Chondrocyte (in vitro differentiated cells): ENCODE measurements around the gene COG5. TPM values are rescaled to one million over a fixed set of nuclear protein-coding genes. Genes with fewer than 3 reads are reported as not detected.

Experiments
- DNase-seq: peaks from one replicate; pipeline ENCODE4 v3.0.0; 2021; ENCODE audit warnings: mixed read lengths, low spot score
- H3K27ac Mint-ChIP-seq: one replicate; pipeline ENCODE4 v1.8.0; 2021; ENCODE audit warnings: mild to moderate bottlenecking, moderate library complexity, mixed read lengths; ENCODE audit not compliant: unreplicated experiment
- H3K27me3 Mint-ChIP-seq: 2 replicates; pipeline ENCODE4 v1.8.0; 2021; ENCODE audit warnings: low read depth, mixed read lengths
- H3K36me3 Mint-ChIP-seq: 2 replicates; pipeline ENCODE4 v1.8.0; 2021; ENCODE audit warnings: low read depth, mixed read lengths
- H3K4me1 Mint-ChIP-seq: 2 replicates; pipeline ENCODE4 v1.8.0; 2021; ENCODE audit warnings: low read depth, mild to moderate bottlenecking, mixed read lengths
- H3K4me3 Mint-ChIP-seq: one replicate; pipeline ENCODE4 v1.8.0; 2021; ENCODE audit warnings: mild to moderate bottlenecking, moderate library complexity, mixed read lengths; ENCODE audit not compliant: unreplicated experiment
- H3K9me3 Mint-ChIP-seq: 2 replicates; pipeline ENCODE4 v1.8.0; 2021; ENCODE audit warnings: low read depth, mixed read lengths
- total RNA-seq: library from RNA; stranded (reverse); gene quantifications from 3 replicates; pipeline ENCODE4 v1.2.1, GENCODE V29; 2021
- TF ChIP-seq, protein P1 (sequence below): fragments of 200-600 bp; sonication (generic); IDR thresholded peaks from 2 replicates; pipeline ENCODE4 v1.5.0; 2021; ENCODE audit warnings: antibody characterized with exemption, mild to moderate bottlenecking, moderate library complexity

Gene COG5
- total RNA-seq, 1 donor from 2014 or later: 52.8 TPM

DNA sequence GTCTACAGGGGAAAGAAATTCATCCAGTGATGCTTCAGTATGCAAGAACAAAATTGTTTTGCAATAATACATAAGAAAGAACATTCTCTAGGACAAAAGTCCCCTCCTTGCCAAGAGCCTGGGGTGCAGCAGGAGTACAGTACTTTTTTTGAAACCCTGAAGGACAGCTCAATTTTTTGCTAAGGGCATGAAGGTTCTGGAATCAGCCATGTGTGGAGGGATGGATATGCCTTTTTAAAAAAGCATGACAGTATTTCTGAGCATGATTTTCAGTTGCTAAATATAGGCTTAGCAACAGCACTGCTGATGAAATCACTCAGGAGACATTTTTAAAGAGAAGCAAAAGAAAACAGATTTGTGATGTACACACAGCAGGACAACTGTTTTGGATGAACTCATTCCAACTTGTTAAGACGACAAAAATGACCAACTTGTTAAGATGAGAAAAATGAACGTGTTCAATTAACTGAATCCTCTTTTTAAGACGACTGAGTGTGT lies 355.6 kb downstream of the COG5 start:
- peak overlapping the region; percentile 27 for H3K4me3 Mint-ChIP-seq
- no peak for DNase-seq

GRCh38 chr7:107207459-107207858 lies 356.3 kb downstream of the COG5 start:
- TF ChIP-seq, protein P1, sequence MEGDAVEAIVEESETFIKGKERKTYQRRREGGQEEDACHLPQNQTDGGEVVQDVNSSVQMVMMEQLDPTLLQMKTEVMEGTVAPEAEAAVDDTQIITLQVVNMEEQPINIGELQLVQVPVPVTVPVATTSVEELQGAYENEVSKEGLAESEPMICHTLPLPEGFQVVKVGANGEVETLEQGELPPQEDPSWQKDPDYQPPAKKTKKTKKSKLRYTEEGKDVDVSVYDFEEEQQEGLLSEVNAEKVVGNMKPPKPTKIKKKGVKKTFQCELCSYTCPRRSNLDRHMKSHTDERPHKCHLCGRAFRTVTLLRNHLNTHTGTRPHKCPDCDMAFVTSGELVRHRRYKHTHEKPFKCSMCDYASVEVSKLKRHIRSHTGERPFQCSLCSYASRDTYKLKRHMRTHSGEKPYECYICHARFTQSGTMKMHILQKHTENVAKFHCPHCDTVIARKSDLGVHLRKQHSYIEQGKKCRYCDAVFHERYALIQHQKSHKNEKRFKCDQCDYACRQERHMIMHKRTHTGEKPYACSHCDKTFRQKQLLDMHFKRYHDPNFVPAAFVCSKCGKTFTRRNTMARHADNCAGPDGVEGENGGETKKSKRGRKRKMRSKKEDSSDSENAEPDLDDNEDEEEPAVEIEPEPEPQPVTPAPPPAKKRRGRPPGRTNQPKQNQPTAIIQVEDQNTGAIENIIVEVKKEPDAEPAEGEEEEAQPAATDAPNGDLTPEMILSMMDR: no peak
- DNase-seq: no peak
- Mint-ChIP-seq H3K4me3 (no peak overlapping the region), H3K4me1 (peaks cover 35% of the 10 kb centered on the region), H3K27ac (peak overlapping the region; percentile 97), H3K9me3 (no peaks in the 10 kb centered on the region), H3K36me3 (peaks cover 21% of the 10 kb centered on the region), H3K27me3 (no peaks in the 10 kb centered on the region)

More for the DNA sequence above, 355.6 kb downstream of the COG5 start:
- no peaks in the 10 kb centered on the region for H3K27me3 Mint-ChIP-seq
- H3K36me3 Mint-ChIP-seq: peaks cover 21% of the 10 kb centered on the region
- H3K9me3 Mint-ChIP-seq: no peaks in the 10 kb centered on the region
- peaks cover 35% of the 10 kb centered on the region for H3K4me1 Mint-ChIP-seq
- TF ChIP-seq, protein P1: no peak
- peak overlapping the region; percentile 97 for H3K27ac Mint-ChIP-seq

DNA sequence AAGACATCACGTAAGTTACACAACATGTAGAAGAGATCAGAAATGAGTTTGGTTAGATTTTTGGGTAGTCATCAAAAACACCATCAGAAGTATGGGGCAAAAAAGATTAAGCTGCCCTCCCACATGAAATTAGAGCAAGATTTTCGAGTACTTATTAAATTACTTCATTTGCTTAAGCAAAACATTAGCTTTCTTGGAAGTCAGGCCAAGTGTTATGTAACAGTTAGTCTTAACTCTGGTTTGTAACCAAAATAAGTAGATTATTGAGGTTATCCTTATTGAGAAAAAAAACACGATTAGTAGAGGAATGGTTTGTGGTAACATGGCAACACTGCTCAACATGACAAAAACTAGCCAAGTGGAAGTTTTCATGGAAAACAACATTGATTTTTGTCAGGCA lies 357.0 kb downstream of the COG5 start:
- H3K4me3 Mint-ChIP-seq: no peak overlapping the region
- no peak for DNase-seq
- TF ChIP-seq, protein P1: no peak
- H3K27ac Mint-ChIP-seq: no peak overlapping the region
- no peaks in the 10 kb centered on the region for H3K27me3 Mint-ChIP-seq
- H3K36me3 Mint-ChIP-seq: peaks cover 25% of the 10 kb centered on the region
- no peaks in the 10 kb centered on the region for H3K9me3 Mint-ChIP-seq
- H3K4me1 Mint-ChIP-seq: peaks cover 35% of the 10 kb centered on the region

- no peak for DNase-seq
- no peaks in the 10 kb centered on the region for H3K27me3 Mint-ChIP-seq
- peak overlapping the region; percentile 71 for H3K27ac Mint-ChIP-seq
- no peak overlapping the region for H3K4me3 Mint-ChIP-seq
- H3K9me3 Mint-ChIP-seq: no peaks in the 10 kb centered on the region
- H3K36me3 Mint-ChIP-seq: peaks cover 28% of the 10 kb centered on the region
- TF ChIP-seq, protein P1: no peak
- peaks cover 35% of the 10 kb centered on the region for H3K4me1 Mint-ChIP-seq
These were observed 357.6 kb downstream of the COG5 start for GRCh38 chr7:107206136-107206535.

- Mint-ChIP-seq H3K36me3 (peaks cover 23% of the 10 kb centered on the region), H3K27me3 (no peaks in the 10 kb centered on the region), H3K9me3 (no peaks in the 10 kb centered on the region), H3K27ac (no peak overlapping the region), H3K4me1 (peaks cover 30% of the 10 kb centered on the region), H3K4me3 (no peak overlapping the region)
- TF ChIP-seq, protein P1: no peak
- DNase-seq: no peak
These were observed 360.1 kb downstream of the COG5 start for GRCh38 chr7:107203607-107204006.
